HG02759 (cell line): Measurements from ENCODE around the gene SHB.

Experiments used
- ATAC-seq: cut with Tn5 transposase; IDR thresholded peaks from one replicate; pipeline ENCODE4 v1.9.1; 2021; ENCODE audit warnings: mild to moderate bottlenecking, moderate library complexity; ENCODE audit not compliant: unreplicated experiment

SHB gene

DNA sequence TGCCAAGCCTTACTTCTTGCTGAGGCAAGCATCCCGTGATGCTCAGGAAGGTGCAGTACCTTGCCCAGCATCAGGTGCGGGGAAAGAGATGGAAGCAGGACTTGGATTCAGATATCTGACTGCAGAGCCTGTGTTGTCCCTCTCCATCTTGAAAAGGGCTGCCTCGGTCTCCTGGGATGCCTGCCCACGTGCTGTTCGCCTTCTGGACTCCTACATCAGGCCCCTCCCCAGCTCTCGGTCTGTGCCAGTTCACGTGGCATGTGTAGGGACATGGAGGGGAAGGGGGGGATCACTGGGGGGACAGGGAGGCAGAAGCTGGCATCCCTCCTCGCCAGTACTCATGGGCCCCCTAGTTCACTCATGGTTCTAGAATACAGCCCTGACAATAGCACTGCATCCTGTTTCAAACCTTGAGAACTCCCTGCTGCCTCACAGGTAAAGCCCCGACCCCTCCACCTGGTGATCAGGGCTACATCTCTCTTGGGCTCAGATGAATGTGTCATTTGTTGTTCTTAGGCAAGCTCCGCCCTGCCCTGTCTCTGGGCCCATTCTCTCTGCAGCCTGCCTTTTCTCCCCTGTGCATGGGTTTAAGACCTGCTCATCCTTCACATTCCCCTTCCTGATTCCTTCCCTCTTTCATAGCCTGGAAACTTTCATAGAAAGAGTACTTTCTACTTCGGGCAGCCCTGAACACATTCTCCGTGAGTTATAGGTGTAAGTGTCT, 126.2 kb downstream of the SHB start:
- no peak for ATAC-seq

DNA sequence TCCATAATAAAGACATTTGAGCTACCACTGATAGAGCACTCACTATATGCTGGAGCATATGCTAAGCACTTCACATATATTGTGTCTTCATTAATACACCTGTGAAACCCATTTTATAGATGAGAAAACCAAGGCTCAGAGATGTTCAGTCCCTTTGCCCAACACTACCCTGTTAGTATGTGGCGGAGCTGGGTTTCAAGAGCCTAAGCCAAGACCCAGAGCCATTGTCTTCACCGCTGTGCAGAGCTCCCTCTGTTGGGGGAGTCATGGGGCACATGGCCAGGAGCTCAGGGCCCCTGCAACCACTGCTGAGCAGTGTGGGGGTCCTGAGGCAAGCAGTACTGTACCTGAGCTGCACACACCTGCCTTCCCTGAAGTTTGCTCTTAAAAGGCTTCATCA, 127.8 kb downstream of the SHB start:
- ATAC-seq, result no peak

DNA sequence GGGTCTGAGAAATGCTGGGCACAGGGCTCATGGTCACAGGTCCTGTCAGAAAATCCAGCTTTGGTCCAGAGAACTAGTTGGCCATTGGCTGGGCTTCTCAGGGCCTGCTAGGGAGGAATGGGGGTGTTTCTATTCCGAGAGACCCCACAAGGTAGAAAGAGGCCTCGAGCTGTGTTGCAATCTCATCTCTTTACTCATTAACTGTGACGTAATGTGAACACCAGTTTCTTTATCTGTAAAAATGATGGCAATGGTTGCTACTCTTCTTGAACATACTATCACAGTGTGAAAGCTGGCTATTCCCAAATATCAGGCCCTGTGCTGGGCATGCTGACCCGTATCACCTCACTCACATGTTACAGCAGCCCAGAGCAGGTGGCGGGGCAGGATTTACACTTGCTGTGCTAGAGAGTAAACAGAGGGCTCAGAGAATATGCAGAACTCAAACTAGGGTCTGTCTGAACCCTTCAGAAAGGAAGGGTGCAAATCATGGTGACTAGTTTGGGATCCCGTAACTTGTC, 129.4 kb downstream of the SHB start:
- no peak for ATAC-seq

DNA sequence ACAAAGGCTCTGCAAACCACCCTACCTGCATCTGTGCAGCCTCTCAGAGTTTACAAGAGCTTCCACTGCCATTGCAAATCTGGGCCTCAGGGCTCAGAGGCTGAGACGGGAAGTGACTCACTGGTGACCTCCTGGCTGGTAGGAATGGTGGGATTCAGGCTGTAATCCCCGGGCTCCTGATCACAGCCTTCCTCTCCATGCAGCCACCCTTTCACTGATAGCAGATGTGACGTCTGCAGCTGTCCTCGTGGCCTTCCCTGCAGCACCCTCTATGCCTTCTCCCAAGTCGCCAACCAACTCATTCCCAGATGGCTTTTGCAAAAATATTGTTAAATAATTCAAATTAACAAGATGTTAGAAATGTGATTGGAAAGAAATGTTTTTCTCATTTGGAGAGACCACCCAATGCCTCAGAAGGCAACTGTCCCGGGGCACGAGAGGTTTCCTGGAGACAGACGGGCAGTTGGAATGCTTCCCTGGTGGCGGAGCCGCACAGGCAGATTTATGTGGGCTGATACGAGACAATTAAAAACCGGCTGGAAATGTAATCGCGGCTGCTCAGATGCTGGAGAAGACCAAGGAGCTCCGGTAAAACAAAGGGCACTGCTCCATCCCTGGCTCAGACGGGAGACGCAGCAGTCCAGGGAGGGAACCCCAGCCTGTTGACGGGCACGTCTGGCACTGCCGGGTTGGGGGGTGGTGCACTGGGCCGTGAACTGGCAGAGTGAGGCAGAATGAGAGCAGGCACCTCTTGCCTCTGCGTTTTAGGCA, 130.7 kb downstream of the SHB start:
- ATAC-seq, result no peak

DNA sequence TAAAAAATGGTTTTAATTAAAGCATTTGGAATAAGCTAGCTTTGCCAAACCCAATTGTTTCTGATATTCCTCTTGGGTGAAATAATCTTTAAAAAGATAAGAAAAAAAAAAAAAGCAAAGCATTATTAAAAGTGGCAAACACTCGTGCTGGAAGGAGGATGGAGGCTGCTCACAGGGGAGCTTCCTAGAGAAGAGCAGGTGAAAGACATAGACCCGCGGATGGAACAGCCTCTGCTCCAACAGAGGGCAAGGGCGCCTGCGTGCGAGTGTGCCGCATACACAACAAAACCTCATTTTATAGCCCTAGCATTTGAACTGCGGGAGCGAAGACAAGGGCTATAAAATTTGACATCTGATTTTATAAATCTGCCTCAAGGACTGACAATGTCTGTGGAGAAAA, 131.7 kb downstream of the SHB start:
- no peak for ATAC-seq

DNA sequence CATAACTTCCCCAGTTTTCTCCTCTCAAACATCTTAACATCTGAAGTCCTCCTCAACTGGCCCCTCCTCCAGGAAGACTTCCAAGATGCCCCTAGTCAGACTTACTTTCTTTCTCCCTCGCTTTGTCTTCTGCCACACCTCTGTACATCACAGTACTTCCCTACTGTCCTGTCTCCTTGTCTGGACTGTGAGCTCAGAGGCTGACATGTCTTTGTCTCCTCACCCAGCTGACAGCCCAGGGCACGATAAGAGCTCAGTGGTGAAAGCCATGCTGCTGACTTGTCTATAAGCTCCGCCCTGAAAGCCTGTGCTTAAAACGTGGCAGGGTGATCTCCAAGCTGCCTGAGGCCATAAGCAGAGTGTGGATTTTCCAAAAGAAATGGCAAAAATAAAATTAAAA, 132.1 kb downstream of the SHB start:
- ATAC-seq, result no peak

DNA sequence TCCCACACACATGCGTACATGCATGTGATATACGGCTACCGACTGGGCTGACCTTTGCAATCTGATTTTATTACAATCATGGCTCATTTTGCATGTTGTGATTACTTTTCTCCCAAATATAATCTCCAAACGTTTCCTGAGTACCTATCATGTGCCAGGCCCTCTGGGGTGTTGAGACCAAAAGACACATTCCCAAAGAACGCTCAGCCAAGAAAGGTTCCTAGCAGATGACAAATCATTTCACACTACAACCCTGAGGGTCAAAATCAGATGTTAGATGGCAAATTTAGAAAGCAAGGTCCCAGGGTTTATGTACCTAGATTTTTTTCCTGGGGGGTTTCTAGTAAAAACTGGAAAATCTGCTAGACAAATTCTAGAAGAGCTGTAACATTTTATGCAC, 132.7 kb downstream of the SHB start:
- no peak for ATAC-seq

DNA sequence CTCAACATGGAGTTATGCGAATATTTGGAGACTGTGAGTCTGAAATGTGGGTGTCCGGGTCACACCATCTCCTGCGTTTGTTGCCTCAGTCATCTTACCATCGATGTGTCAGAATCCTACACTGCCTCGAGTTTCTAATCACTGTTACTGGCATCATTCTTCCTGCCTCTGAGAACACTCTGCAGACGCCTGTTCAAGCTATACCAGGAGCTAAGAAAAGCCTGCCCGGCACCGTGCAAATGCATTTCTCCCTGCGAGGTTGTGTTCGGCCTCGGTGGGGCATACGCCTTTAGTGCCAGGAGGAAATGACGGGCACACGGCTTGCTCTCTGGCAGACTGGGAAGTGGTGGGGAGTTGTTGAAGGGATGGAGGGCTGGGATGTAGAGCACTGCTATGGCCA, 133.9 kb downstream of the SHB start:
- no peak for ATAC-seq

DNA sequence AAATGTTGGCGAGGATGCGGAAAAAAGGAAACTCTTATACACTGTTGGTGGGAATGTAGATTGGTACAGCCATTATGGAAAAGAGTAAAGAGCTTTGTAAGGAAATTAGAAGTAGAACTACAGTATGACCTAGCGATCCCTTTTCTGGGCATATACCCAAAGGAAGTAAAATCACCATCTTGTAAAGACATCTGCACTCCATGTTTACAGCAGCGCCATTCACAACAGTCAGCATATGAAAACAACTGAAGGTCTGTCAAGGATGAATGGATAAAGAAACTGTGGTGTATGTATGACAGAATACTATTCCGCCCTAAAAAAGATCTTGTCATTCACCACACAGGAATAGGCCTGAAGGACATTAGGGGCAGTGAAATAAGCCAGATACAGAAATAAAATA, 137.4 kb downstream of the SHB start:
- ATAC-seq, result no peak

DNA sequence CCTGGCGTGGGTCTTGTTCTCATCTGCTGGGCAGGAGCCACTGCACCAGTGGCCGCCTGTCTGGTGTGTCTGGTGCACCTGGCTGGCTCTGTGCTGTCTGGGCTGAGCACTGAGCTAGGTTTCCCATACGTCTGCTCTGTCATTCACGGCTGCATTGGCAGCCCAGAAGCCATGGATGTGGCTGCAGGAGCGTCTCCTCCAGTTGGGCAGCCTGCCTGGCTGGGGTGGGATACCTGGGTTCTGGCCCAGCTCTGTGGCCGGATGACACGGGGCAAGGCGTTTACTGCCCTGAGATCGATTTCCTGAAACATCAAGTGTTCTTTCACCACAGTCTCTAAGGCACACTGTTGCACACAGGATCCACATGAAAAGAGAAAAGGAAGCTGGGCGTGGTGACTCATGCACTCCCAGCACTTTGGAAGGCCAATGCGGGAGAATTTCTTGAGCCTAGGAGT, 139.6 kb downstream of the SHB start:
- no peak for ATAC-seq

DNA sequence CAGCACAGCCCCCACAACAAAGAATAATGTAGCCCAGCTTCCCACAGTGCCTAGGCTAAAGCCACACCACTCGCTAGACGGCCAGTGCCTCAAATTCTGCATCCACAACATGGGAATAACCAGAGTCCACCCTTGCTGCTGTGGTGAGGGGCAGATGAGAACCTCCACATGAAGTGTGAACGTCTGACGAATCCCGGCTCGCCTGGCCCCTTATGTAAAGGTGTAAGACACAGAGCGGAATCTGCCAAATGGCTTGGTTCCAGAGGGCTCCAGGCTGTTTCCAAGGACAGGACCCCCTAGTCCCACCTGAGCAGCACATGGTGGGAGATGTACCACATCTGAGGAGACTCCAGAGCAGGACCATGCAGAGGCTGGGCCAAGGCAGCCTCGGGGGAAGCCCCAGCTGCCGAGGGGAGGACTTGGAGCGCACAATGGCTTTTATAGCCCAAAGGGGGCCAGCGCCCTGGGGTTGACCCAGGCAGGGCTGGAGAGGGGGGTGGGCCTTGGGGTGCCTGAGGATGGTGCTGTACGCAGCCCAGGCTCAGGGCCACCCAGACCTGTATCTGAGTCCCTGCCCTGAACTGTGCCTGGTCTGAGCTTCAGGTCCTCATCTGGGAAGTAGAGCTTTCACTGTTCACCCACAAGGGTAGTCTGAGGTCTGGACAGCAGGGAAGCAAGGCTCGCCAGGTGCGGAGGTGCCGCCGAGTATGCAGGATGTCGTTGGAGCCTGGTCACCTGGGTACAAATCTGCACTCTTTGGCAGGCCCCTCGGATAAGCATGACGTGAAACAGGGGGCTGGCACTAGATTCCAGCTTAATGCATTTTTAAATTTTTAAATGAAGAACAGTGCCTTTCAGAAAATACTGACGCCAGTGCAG, 140.2 kb downstream of the SHB start:
- no peak for ATAC-seq

DNA sequence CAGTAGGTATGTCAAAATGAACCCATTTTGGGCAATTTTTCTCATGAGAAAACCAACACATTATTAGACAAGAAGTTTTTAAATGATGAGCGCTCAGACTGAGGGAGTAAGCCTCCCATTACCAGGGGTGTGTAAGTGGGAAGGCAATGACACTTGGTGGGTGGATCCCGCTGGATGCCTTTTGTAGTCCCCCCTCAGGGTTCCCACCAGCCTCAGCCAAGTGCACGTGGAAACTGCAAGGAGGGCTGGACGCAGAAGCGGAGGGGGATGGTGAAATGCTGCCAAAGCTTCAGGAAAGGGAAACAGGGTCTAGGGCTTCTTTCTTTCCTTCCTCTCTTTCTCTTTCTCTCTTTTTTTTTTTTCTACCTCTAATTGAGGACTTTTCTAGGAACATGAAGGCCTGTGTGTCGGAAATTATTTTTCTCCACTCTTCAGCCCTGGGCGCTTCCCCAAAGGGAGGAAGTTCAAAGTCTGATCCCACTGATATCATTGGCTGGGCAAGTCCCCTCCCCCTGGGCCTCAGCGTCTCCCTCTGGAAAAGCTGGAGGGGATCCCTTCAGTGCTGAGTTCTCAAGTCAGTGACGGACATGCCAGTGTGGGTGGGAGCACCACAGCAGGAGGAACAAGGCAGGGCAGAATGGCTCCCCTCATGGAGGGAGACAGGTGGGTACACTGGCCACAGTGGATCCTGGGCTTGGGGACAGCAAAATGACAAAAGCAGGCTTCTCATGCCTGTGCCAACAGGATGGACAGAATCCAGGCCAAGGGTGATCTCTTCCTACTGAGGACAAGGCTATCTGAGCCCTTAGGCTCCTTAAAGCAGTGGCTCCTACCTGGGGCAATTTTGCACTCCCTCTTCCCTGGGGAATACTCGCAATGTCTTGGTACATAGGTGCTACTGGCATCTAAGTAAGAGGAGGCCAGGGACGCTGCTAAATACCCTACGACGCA, 141.2 kb downstream of the SHB start:
- no peak for ATAC-seq

DNA sequence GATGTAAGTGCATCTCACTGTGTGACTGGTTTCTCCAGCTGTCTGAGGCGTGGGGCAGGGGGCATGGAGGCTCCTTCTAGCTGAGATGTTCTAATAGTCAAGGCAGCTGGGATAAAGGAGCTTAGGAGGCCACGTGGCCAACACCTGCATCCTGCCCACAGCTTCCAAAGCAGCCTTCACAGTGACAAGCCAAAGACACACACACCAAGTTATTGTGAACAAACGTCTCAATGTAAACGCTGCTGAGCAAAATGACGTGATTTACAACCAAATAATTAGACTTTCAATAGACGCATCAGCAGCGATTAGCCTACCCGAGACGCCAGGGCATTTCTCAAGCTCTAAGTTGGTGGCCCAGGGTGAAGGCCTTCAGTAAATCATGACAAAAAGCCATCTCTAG, 141.9 kb downstream of the SHB start:
- no peak for ATAC-seq

DNA sequence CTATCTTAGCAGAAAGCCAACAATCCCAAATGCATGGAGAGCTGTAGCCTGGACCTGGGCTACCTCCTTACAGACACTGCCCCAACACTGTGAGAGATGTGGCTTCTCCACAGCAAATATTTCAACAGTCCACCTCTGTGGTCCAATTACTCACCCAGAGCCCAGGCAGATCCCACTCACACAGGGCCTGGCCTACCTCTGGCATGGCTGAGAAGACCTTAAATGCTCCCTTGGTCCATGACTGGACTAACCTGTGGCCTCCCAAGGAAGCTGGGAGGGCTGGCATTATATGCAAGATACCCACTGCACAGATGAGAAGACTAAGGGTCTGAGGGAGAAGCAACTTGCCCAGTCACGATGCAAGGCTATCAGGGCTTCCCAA, 142.3 kb downstream of the SHB start:
- ATAC-seq, result no peak

DNA sequence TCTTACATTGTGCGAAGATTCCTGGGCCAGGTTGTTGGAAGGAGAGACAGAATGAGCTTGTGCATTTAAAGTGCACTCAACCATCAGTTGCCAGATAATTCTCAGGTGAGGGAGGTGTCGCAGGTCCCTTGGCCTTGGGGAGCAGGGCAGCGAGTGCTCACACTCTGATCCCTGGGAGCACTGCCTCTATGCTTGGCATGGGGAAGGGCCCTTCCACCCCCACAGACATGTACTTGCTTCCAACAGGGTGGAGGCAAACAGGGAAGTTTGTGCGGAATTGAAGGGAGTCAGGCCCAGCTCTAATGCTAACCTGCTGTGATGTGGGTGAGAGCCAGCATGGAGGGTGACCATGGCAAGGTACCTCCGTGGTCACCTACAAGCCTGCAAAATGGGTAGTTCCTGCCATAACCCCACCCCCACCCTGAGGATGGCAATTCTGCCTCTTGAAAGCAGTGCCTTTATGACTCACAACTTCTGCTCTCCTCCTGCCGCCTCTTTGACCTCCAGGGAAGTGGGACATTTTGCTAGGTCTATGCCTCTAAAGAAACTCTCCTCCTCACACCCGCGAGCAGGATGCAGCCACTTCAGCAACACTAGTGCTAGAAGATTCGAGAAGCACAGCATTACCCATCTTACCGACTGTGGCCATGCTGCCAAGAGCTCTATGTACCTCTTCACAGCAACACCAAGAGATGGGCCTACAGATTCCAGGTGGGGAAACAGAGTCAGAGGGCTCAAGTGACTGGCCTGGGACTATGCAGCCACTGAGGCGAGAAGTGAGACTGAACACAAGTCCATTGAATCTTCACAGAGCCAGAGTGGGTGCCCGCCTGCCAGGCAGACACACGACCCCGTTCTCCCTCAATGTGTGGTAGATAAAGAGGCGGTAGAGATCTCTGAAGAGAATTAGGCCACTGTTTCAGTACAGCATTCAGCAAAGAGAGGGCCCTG, 143.0 kb downstream of the SHB start:
- no peak for ATAC-seq

DNA sequence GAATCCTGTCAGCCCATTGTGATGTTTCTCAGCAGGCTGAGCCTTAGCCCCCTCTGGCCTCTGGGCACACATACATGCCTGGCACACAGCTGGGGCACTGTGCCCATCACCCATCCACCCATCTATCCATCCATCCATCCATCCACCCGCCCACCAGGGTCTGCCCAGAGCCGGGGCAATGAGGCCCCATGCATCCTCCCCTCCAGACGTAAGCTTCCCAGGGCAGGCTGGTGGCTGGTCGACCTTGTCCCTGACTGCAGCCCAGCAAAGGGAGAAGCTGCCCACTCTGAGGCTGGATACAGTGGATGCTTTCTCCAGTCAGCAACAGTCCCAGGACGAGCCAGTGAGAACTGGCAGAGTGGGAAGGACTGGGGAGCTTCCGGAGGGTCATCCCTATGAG, 144.0 kb downstream of the SHB start:
- no peak for ATAC-seq

DNA sequence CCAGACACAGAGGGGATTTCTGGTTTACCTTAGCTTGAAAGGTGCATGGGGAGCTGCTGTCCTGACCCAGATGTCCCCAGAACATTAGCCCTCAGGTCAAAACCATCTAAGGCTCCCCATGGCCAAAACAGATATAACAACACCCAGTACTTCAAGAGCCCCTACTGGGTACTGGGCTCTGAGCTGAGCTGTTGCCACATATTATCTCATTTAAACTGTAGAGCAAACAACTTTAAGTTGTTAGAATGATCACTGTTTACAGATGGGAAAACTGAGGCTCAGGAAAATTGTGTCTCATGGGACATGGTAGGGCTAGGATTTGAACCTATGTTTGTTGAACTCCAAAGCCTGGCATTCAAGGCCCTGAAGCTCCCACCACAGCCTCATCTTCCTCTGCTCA, 144.5 kb downstream of the SHB start:
- no peak for ATAC-seq

DNA sequence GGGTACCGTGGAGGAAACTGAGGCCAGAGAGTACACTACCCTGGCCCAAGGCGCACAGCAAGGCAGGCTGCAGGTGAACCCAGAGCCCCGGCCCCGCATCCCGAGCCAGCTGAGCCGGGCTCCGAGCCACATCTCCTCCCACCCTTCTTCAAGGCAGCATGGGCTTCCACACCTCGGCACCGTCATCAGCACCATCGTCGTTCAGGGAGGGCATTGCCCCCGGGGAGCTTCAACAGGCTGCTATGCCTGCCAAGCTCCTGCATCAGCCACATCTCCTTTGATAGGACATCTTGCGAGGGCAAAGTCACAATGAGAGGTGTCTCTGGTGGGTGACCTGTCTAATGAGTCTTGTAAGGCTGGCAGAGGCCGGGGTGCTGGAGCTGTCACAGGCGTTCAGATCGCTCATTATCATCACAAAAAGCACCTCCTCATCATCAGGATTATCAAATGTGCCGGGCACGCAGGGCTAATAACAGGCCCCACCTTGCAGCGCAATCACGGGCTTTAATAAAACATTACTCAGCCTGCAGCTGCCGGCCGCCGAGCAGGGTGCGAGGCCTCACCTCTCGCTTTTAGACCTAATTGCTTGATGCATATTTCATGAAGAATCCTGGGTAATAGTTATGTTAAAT, 145.1 kb downstream of the SHB start:
- no peak for ATAC-seq
